AG10803 (cell line): ENCODE data around the gene IMMP2L.
A peak's percentile ranks its signal among the peaks of the same experiment; 100 is the strongest.
"Not testable (repeated sequence)": the region's sequence is repeated elsewhere in the genome, so short reads cannot be mapped to it uniquely, and the experiment has no call there.

Experiments
- DNase-seq: peaks from one replicate; pipeline ENCODE4 v3.0.0; 2010; ENCODE audit warnings: low read depth
- H3K4me3 ChIP-seq: 2 replicates; pipeline ENCODE4 v1.5.1; 2011; ENCODE audit warnings: mild to moderate bottlenecking, low read length, control low read depth
- CTCF ChIP-seq: conservative IDR thresholded peaks from 2 replicates; pipeline ENCODE4 v1.5.1; 2011; ENCODE audit warnings: mild to moderate bottlenecking, low read length, control low read depth, inconsistent platforms

Gene IMMP2L

DNA sequence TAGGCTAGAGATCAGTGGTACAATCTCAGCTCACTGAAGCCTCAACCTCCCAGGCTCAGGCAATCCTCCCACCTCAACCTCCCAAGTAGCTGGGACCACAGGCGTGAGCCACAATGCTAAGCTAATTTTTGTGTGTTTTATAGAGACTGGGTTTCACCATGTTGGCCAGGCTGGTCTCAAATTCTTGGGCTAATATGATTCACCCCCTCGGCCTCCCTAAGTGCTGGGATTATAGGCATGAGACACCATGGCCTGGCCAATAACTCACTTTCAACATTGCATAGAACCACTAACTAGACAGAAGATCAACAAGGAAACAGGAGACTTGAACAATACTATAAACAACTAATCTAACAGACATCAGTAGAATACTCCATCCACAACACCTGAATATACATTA lies 279.7 kb downstream of the IMMP2L start:
- H3K4me3 ChIP-seq: no peak overlapping the region
- no peak for DNase-seq
- TF ChIP-seq CTCF: no peak

- no peak for TF ChIP-seq CTCF
- DNase-seq: peak; percentile 13
Observed at GRCh38 chr7:111274857-111275256, 287.4 kb downstream of the IMMP2L start.

GRCh38 chr7:111272092-111272491 lies 290.2 kb downstream of the IMMP2L start:
- no peak overlapping the region for H3K4me3 ChIP-seq
- DNase-seq: no peak
- TF ChIP-seq CTCF: no peak

More at GRCh38 chr7:111274857-111275256, 287.4 kb downstream of the IMMP2L start:
- no peak overlapping the region for H3K4me3 ChIP-seq

DNA sequence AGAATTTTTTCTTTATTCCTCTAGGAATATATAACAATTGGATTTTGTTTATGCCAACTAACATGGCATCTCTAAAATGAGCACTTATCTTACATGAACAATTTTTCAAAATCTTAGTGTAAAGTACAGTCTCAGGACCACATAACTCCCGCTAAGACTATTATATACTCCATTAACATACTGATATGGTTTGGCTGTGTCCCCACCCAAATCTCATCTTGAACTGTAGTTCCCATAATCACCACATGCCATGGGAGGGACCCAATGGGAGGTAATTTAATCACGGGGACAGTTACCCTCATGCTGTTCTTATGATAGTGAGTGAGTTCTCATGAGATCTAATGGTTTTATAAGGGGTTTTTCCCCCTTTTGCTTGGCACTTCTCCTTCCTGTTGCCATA lies 291.5 kb downstream of the IMMP2L start:
- not testable (repeated sequence) for H3K4me3 ChIP-seq, DNase-seq

GRCh38 chr7:111268941-111269340 lies 293.4 kb downstream of the IMMP2L start:
- H3K4me3 ChIP-seq: no peak overlapping the region
- TF ChIP-seq CTCF: no peak
- no peak for DNase-seq

GRCh38 chr7:111266613-111267012 lies 295.7 kb downstream of the IMMP2L start:
- no peak overlapping the region for H3K4me3 ChIP-seq
- TF ChIP-seq CTCF: no peak
- DNase-seq: peak; percentile 90

GRCh38 chr7:111265394-111265793 lies 296.9 kb downstream of the IMMP2L start:
- DNase-seq: no peak
- TF ChIP-seq CTCF: no peak
- H3K4me3 ChIP-seq: no peak overlapping the region

DNA sequence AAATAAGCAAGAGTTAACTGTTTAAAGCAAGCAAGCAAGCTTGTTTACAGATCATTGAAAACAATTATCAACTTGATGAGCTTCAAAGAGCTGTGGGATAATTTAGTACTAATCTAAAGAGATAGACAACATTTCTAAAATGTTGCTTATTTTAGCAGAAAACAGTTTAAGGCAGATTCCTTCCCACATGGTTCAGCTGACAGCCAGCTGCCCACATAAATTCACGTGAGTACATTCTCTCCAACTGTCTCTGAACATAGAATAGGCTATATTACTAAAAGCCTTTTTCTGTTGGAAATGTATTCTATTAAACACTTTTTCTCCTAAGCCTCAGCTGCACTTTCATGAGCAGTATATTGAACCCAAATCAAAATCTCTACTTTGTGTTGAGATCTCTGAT lies 297.3 kb downstream of the IMMP2L start:
- TF ChIP-seq CTCF: no peak
- no peak for DNase-seq
- no peak overlapping the region for H3K4me3 ChIP-seq
